GM04504 (cell line): ENCODE results near the gene LINC00237.

ENCODE experiments used
- DNase-seq: peaks from one replicate; pipeline ENCODE4 v3.0.0-alpha.2; 2012; ENCODE audit warnings: low read depth

LINC00237 gene

GRCh38 chr20:21046413-21047070 lies 59.6 kb downstream of the LINC00237 start:
- DNase-seq = no peak
